ENCODE measurements around the gene GOSR1. TPM values are rescaled to one million over a fixed set of nuclear protein-coding genes. Genes with fewer than 3 reads are reported as not detected.
"Not testable (repeated sequence)": the region's sequence is repeated elsewhere in the genome, so short reads cannot be mapped to it uniquely, and the experiment has no call there.

The GOSR1 gene
- total RNA-seq, 1 experiment from 2014 or later: 43.7 TPM

GRCh38 chr17:30557916-30558685 lies 80.9 kb downstream of the GOSR1 start:
- Histone ChIP-seq H3K36me3 (ENCODE audit: low read depth) (no peaks in the 10 kb centered on the region), H2AFZ (no peak overlapping the region), H3K27me3 (ENCODE audit: insufficient read depth, low read depth) (peaks cover 9% of the 10 kb centered on the region), H3K4me3 (no peak overlapping the region), H3K4me2 (no peak overlapping the region), H3F3A (ENCODE audit: insufficient read depth, low read depth) (no peaks in the 10 kb centered on the region), H3K9me2 (ENCODE audit: insufficient read depth) (no peaks in the 10 kb centered on the region), H3K9me3 (ENCODE audit: insufficient read depth, low read depth) (no peaks in the 10 kb centered on the region), H3K27ac (no peak overlapping the region), H4K20me1 (ENCODE audit: insufficient read depth) (no peaks in the 10 kb centered on the region), H3K79me2 (ENCODE audit: low read depth) (no peaks in the 10 kb centered on the region), H3K4me1 (replicated peaks; ENCODE audit: insufficient read depth) (no peaks in the 10 kb centered on the region)
- TF ChIP-seq EZH2 (IDR thresholded peaks at IDR 0.05; ENCODE audit: low read depth) (no peak), CTCF (conservative IDR thresholded peaks at IDR 0.05) (no peak)
- ChIA-PET POLR2A (ENCODE audit: unreplicated experiment) (no interaction called here), CTCF (interaction anchor here (0.6 kb wide), 1 partner anchor 750 kb away, joined by 14 read pairs; no protein-coding TSS in a partner anchor)
- DNase-seq: no peak
- no TSS peak for BruUV-seq (replicated peaks)
- intact Hi-C loops (cut with micrococcal nuclease; ENCODE audit: unreplicated experiment): loop anchor here (10.0 kb wide), 1 partner anchor 453 kb away; no protein-coding TSS in a partner anchor

- ChIA-PET CTCF (interaction anchor here (0.6 kb wide), 1 partner anchor 751 kb away, joined by 14 read pairs; no protein-coding TSS in a partner anchor), POLR2A (ENCODE audit: unreplicated experiment) (no interaction called here)
- DNase-seq: no peak
- H3K36me3 ChIP-seq (ENCODE audit: low read depth): no peaks in the 10 kb centered on the region
- H3K4me3 ChIP-seq: no peak overlapping the region
- H3K9me3 ChIP-seq (ENCODE audit: insufficient read depth, low read depth): no peaks in the 10 kb centered on the region
- intact Hi-C loops (cut with micrococcal nuclease; ENCODE audit: unreplicated experiment): loop anchor here (10.0 kb wide), 1 partner anchor 454 kb away; no protein-coding TSS in a partner anchor
- no peaks in the 10 kb centered on the region for H3K4me1 ChIP-seq (replicated peaks; ENCODE audit: insufficient read depth)
- no peak overlapping the region for H3K27ac ChIP-seq
- TF ChIP-seq CTCF (conservative IDR thresholded peaks at IDR 0.05): no peak
- H4K20me1 ChIP-seq (ENCODE audit: insufficient read depth): no peaks in the 10 kb centered on the region
- H2AFZ ChIP-seq: no peak overlapping the region
- no TSS peak for BruUV-seq (replicated peaks)
- H3K9me2 ChIP-seq (ENCODE audit: insufficient read depth): no peaks in the 10 kb centered on the region
- H3K79me2 ChIP-seq (ENCODE audit: low read depth): no peaks in the 10 kb centered on the region
- H3F3A ChIP-seq (ENCODE audit: insufficient read depth, low read depth): no peaks in the 10 kb centered on the region
- H3K27me3 ChIP-seq (ENCODE audit: insufficient read depth, low read depth): peaks cover 9% of the 10 kb centered on the region
- no peak overlapping the region for H3K4me2 ChIP-seq
Observed at GRCh38 chr17:30558686-30559545, 81.7 kb downstream of the GOSR1 start.

GRCh38 chr17:30559656-30560055 lies 82.4 kb downstream of the GOSR1 start:
- POLR2A ChIA-PET (ENCODE audit: unreplicated experiment): no interaction called here
- H3K9me2 ChIP-seq (ENCODE audit: insufficient read depth): no peaks in the 10 kb centered on the region
- intact Hi-C loops (cut with micrococcal nuclease; ENCODE audit: unreplicated experiment): loop anchor here (10.0 kb wide), 1 partner anchor 455 kb away; no protein-coding TSS in a partner anchor
- H3K36me3 ChIP-seq (ENCODE audit: low read depth): no peaks in the 10 kb centered on the region
- CTCF ChIA-PET: no interaction called here
- H4K20me1 ChIP-seq (ENCODE audit: insufficient read depth): no peaks in the 10 kb centered on the region
- H3F3A ChIP-seq (ENCODE audit: insufficient read depth, low read depth): no peaks in the 10 kb centered on the region
- H3K27ac ChIP-seq: no peak overlapping the region
- no peak overlapping the region for H3K4me3 ChIP-seq
- no peak for DNase-seq
- no peak for TF ChIP-seq EZH2 (IDR thresholded peaks at IDR 0.05; ENCODE audit: low read depth)
- no peak for TF ChIP-seq CTCF (conservative IDR thresholded peaks at IDR 0.05)
- H3K4me2 ChIP-seq: no peak overlapping the region
- H3K79me2 ChIP-seq (ENCODE audit: low read depth): no peaks in the 10 kb centered on the region
- no peak overlapping the region for H2AFZ ChIP-seq
- H3K4me1 ChIP-seq (replicated peaks; ENCODE audit: insufficient read depth): no peaks in the 10 kb centered on the region
- BruUV-seq (replicated peaks): no TSS peak
- H3K27me3 ChIP-seq (ENCODE audit: insufficient read depth, low read depth): peaks cover 15% of the 10 kb centered on the region
- no peaks in the 10 kb centered on the region for H3K9me3 ChIP-seq (ENCODE audit: insufficient read depth, low read depth)

- H3K4me3 ChIP-seq; H4K20me1 ChIP-seq (ENCODE audit: insufficient read depth); H3K4me2 ChIP-seq; CTCF ChIA-PET; H3K27ac ChIP-seq; POLR2A ChIA-PET (ENCODE audit: unreplicated experiment); DNase-seq; H2AFZ ChIP-seq; H3K79me2 ChIP-seq (ENCODE audit: low read depth); H3F3A ChIP-seq (ENCODE audit: insufficient read depth, low read depth); H3K36me3 ChIP-seq (ENCODE audit: low read depth); H3K4me1 ChIP-seq (replicated peaks; ENCODE audit: insufficient read depth); intact Hi-C loops (cut with micrococcal nuclease; ENCODE audit: unreplicated experiment); H3K9me3 ChIP-seq (ENCODE audit: insufficient read depth, low read depth); H3K9me2 ChIP-seq (ENCODE audit: insufficient read depth); BruUV-seq (replicated peaks): not testable (repeated sequence)
- H3K27me3 ChIP-seq (ENCODE audit: insufficient read depth, low read depth): peaks cover 20% of the 10 kb centered on the region
Observed at GRCh38 chr17:30560117-30561026, 83.2 kb downstream of the GOSR1 start.
